Tibial artery (tissue), 4 donors: Measurements from ENCODE around the gene GBE1.
"Not testable (repeated sequence)": the region's sequence is repeated elsewhere in the genome, so short reads cannot be mapped to it uniquely, and the experiment has no call there.

Experiments
- DNase-seq, 2 donors: peaks; one replicate each; pipeline ENCODE4 v3.0.0-alpha.2; 2019
- H3K27ac ChIP-seq, 2 donors: fragments of 200-600 bp; sonication (generic) in 1 of 2; 1 replicate in 1 of 2; 2 replicates in 1 of 2; pipeline ENCODE4 v1.5.1; 2018 to 2019; ENCODE audit warnings: mild to moderate bottlenecking in 1 of 2
- H3K27me3 ChIP-seq, 2 donors: fragments of 200-600 bp; sonication (generic) in 1 of 2; one replicate each; pipeline versions ENCODE4 v1.5.1 to v1.6.0; 2016 to 2019
- H3K36me3 ChIP-seq, 3 donors: fragments of 200-600 bp; sonication (generic) in 2 of 3; one replicate each; pipeline ENCODE4 v1.5.1; 2016 to 2019; ENCODE audit warnings: mild to moderate bottlenecking in 2 of 3
- H3K4me1 ChIP-seq, 4 donors: fragments of 200-600 bp; sonication (generic) in 2 of 4; 1 replicate in 3 of 4; 2 replicates in 1 of 4; pipeline ENCODE4 v1.5.1; 2016 to 2019
- H3K4me3 ChIP-seq, 2 donors: fragments of 200-600 bp; sonication (generic) in 1 of 2; 1 replicate in 1 of 2; 2 replicates in 1 of 2; pipeline ENCODE4 v1.5.1; 2018 to 2019; ENCODE audit warnings: mild to moderate bottlenecking in 2 of 2
- H3K9me3 ChIP-seq, 3 donors: fragments of 200-600 bp; sonication (generic) in 1 of 3; one replicate each; pipeline ENCODE4 v1.5.1; 2016 to 2019
- CTCF ChIP-seq, 2 experiments: fragments of 200-600 bp in 1 of 2; fragments of 450-650 bp in 1 of 2; IDR thresholded peaks; one replicate each; pipeline ENCODE4 v1.5.1; 2017 to 2019; ENCODE audit warnings: antibody characterized with exemption in 2 of 2, mild to moderate bottlenecking in 1 of 2, moderate library complexity in 1 of 2
- intact Hi-C: fragments of 100-400 bp; cut with DNase I; formaldehyde crosslinking; loops from one replicate; pipeline ENCODE4 v1.15.0; 2023; ENCODE audit warnings: low total_unique reads

Gene GBE1

GRCh38 chr3:81770710-81771109 is 9.3 kb upstream of the GBE1 start:
- TF ChIP-seq CTCF (IDR thresholded peaks at IDR 0.05), result no peak
- H3K36me3 ChIP-seq, result no peaks in the 10 kb centered on the region
- H3K4me3 ChIP-seq, result no peak overlapping the region
- no peaks in the 10 kb centered on the region for H3K9me3 ChIP-seq
- no peak for DNase-seq
- no peaks in the 10 kb centered on the region for H3K27me3 ChIP-seq
- intact Hi-C loops, result no loop called here
- H3K27ac ChIP-seq, result no peak overlapping the region
- H3K4me1 ChIP-seq, result no peaks in the 10 kb centered on the region

GRCh38 chr3:81769299-81769698 is 7.9 kb upstream of the GBE1 start:
- H3K27ac ChIP-seq, result no peak overlapping the region
- intact Hi-C loops, result no loop called here
- no peaks in the 10 kb centered on the region for H3K27me3 ChIP-seq
- H3K9me3 ChIP-seq, result no peaks in the 10 kb centered on the region
- no peaks in the 10 kb centered on the region for H3K4me1 ChIP-seq
- TF ChIP-seq CTCF (IDR thresholded peaks at IDR 0.05), result no peak
- H3K4me3 ChIP-seq, result no peak overlapping the region
- no peaks in the 10 kb centered on the region for H3K36me3 ChIP-seq
- DNase-seq, result no peak

DNA sequence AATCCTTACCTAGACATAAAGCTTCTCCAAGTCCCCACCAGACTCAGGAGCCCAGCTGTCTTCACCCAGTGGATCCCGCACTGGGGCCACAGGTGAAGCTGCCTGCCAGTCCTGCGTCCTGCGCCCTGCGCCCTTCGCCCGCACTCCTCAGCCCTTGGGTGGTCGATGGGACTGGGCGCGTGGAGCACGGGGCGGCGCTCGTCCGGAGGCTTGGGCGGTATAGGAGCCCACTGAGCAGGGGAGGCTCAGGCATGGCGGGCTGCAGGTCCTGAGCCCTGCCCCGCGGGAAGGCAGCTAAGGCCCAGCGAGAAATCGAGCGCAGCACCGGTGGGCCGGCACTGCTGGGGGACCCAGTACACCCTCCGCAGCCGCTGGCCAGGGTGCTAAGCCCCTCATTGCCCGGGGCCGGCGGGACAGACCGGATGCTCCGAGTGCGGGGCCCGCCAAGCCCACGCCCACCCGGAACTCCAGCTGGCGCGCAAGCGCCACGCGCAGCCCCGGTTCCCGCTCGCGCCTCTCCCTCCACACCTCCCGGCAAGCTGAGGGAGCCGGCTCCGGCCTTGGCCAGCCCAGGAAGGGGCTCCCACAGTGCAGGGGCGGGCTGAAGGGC is 5.9 kb upstream of the GBE1 start:
- DNase-seq, intact Hi-C loops, H3K27ac ChIP-seq, H3K4me3 ChIP-seq, H3K27me3 ChIP-seq, H3K4me1 ChIP-seq, H3K36me3 ChIP-seq, H3K9me3 ChIP-seq: not testable (repeated sequence)

DNA sequence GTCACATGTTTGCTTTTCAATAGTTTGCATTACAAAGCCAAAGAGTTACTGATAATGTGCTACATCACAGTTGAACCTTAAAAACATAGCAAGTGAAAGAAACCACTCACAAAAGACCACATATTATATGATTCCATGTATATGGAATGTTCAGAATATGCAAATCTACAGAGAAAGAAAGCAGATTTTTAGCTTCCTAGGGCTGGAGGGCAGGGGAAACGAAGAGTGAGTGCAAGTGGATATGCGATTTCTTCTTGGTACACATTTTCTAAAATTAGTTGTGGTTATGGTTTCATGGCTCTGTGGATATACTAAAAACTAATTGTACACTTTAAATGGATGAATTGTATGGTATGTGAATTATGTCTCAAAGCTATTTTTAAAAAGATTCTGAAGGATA is 4.0 kb upstream of the GBE1 start:
- Histone ChIP-seq H3K27ac (no peak overlapping the region), H3K4me3 (no peak overlapping the region), H3K27me3 (no peaks in the 10 kb centered on the region), H3K9me3 (no peaks in the 10 kb centered on the region), H3K36me3 (no peaks in the 10 kb centered on the region), H3K4me1 (peaks cover 0 to 13% (median 7%) of the 10 kb centered on the region in 4 donors)
- DNase-seq, result no peak
- intact Hi-C loops, result no loop called here
- TF ChIP-seq CTCF (IDR thresholded peaks at IDR 0.05), result no peak

- H3K36me3 ChIP-seq, result no peaks in the 10 kb centered on the region
- DNase-seq, result no peak
- no peak overlapping the region for H3K4me3 ChIP-seq
- peaks cover 0 to 20% (median 11%) of the 10 kb centered on the region in 4 donors for H3K4me1 ChIP-seq
- H3K9me3 ChIP-seq, result no peaks in the 10 kb centered on the region
- H3K27me3 ChIP-seq, result no peaks in the 10 kb centered on the region
- H3K27ac ChIP-seq, result no peak overlapping the region
- intact Hi-C loops, result no loop called here
- no peak for TF ChIP-seq CTCF (IDR thresholded peaks at IDR 0.05)
These were observed 3.2 kb upstream of the GBE1 start for GRCh38 chr3:81764665-81765064.

DNA sequence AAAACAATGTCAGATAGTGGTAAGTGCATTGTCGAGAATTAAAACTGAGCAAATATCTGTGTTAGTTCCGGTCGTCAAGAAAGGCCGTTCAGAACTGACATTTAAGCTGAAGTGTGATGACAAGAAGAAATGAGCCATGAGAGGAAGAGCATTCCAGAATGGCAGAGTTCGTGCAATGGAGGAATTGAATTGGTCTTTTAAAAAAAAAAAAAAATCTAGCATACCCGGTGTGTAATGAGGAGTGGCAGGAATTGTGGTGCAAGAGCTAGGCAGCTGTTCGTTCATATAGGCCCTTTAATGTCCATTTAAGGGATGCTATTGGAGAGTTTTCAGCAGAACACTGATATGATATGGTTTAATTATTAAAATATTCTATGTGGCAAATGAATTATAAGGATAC is 2.6 kb upstream of the GBE1 start:
- DNase-seq, result no peak
- Histone ChIP-seq H3K4me3 (no peak overlapping the region), H3K9me3 (no peaks in the 10 kb centered on the region), H3K27ac (no peak overlapping the region), H3K4me1 (peaks cover 0 to 27% (median 14%) of the 10 kb centered on the region in 4 donors), H3K36me3 (no peaks in the 10 kb centered on the region), H3K27me3 (no peaks in the 10 kb centered on the region)
- no peak for TF ChIP-seq CTCF (IDR thresholded peaks at IDR 0.05)
- intact Hi-C loops, result no loop called here
